GM19351 (cell line): Measurements from ENCODE around the gene TSKU.
"Not testable (repeated sequence)": the region's sequence is repeated elsewhere in the genome, so short reads cannot be mapped to it uniquely, and the experiment has no call there.

Experiments used
- ATAC-seq: cut with Tn5 transposase; IDR thresholded peaks from one replicate; pipeline ENCODE4 v1.9.1; 2021; ENCODE audit warnings: mild to moderate bottlenecking, moderate library complexity; ENCODE audit not compliant: unreplicated experiment

Gene TSKU, protein sequence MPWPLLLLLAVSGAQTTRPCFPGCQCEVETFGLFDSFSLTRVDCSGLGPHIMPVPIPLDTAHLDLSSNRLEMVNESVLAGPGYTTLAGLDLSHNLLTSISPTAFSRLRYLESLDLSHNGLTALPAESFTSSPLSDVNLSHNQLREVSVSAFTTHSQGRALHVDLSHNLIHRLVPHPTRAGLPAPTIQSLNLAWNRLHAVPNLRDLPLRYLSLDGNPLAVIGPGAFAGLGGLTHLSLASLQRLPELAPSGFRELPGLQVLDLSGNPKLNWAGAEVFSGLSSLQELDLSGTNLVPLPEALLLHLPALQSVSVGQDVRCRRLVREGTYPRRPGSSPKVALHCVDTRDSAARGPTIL

GRCh38 chr11:76783294-76783895, at the start of gene TSKU:
TSS of gene TSKU (plus strand) at chr11:76783356. CDS start at chr11:76795617, 12,261 bp downstream.
- no peak for ATAC-seq

DNA sequence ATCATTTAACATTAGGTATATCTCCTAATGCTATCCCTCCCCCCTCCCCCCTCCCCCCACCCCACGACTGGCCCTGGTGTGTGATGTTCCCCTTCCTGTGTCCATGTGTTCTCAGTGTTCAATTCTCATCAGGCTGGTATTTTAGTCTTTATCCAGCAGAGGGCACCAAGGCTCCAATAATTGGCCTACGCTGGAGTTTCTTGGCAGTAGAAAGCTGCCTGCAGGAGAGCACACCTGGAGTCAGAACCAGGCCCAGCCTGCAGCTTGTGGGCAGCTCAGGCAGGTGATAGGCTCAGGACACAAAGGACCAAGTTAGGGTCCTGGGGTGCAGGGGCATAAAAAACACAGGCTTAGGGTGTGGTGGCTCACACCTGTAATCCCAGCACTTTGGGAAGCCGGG, 49.2 kb upstream of the TSKU start:
- not testable (repeated sequence) for ATAC-seq

- ATAC-seq: no peak
Measured at GRCh38 chr11:76734456-76735420, 48.4 kb upstream of the TSKU start.

- no peak for ATAC-seq
Measured at GRCh38 chr11:76735841-76736240, 47.3 kb upstream of the TSKU start.

DNA sequence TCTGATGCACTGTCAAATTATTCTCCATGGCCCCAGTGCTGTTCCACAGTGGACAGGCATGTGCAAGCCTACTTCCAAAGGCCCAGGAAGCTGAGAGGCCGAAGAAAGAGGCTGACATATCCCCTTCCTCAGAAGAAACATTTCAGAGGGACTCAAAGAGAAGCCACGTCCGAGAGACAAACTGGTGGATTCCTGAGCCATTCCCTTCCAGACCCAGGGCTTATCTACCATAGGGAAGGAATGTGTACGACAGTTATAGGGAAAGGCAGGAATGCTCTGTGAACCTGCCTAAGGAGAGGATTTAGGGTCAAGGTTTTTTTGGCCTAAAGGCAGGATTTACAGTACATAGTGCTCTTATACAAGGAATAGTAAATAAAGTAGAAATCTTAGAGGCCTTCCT, 46.9 kb upstream of the TSKU start:
- ATAC-seq: no peak

GRCh38 chr11:76736773-76737495, 46.2 kb upstream of the TSKU start:
- no peak for ATAC-seq

- no peak for ATAC-seq
Measured at GRCh38 chr11:76738618-76739240, 44.4 kb upstream of the TSKU start.

DNA sequence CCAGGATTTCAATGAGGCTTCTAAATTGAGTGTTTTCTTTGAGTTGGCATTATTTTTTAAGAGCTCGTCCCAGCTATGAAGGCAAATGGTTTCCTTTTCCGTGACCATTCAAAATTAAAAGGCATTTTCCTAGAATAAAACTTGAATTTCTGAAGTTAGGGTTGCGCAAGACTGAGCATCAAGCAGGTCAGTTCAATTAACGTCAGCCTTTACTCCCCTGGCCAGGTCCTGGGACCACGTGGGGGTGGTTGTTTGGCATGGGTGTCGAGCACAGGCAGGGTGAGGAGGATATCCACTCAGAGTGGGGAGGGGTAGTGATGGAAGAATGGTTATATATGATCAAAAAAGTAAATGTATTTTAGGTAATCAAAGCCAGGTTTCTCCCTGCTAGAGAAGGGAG, 43.4 kb upstream of the TSKU start:
- no peak for ATAC-seq

GRCh38 chr11:76740772-76741171, 42.4 kb upstream of the TSKU start:
- ATAC-seq: no peak

DNA sequence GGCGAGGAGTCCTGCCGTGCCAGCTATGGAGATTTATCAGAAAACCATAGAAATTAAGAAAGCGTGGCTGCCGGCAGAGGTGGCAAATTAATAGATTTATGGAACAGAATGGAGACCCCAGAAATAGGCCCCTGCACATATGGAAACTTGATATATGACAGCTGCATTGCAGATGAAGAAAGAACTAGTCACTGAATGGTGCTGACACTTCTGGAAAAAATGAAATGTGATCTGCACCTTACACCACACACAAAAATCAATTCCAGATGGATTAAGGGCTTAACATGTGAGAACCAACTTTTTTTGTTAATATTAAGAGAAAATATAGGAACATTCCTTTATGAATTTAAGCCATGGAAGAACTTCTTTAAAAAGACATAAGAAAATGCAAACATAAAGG, 40.3 kb upstream of the TSKU start:
- no peak for ATAC-seq

GRCh38 chr11:76744186-76745043, 38.7 kb upstream of the TSKU start:
- ATAC-seq: no peak

DNA sequence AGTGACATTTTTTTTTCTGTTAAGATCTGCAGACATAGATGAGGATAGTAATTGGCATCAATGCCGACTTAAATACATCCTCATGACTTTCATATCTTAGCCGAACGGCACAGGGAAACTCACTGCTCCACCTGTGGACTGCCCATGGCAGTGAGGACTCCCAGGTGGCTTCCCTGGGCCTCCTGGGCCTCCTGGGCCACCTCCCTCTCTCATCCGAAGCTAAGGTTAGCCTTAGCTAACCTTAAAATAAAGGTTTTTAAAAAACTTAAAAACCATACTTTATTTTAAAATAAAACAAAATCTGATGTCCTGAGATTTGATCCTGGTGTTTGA, 38.1 kb upstream of the TSKU start:
- no peak for ATAC-seq

DNA sequence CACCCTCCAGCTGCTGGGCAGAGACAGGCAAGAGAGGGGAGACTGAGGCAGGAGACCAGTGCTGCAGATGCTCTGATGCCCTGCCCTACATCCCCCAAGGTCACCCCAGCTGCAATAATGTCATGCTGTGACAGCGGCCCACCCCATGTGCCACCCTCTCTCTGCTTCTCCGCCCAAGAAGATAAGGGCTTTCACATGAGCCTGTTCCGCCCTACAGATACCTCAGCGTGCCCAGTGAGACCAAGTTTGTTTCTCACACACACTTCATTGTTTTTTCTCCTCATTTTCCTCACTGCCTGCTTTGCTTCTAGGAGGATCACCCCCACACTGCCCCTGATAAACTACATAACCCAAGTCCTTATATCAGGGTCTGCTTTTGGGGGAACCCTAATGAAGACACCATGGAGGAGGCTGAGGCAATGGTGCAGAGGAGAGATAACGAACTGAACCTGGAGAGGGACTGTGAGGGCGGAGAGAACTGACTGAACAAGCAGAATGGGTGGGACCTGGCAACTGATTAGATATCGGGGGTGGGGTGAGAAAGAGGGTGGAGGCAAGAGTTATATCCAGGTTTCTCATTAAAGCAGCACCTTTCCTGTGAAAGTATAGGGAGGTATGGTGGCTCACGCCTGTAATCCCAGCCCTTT, 37.5 kb upstream of the TSKU start:
- no peak for ATAC-seq

- ATAC-seq: no peak
Measured at GRCh38 chr11:76747153-76747914, 35.8 kb upstream of the TSKU start.

DNA sequence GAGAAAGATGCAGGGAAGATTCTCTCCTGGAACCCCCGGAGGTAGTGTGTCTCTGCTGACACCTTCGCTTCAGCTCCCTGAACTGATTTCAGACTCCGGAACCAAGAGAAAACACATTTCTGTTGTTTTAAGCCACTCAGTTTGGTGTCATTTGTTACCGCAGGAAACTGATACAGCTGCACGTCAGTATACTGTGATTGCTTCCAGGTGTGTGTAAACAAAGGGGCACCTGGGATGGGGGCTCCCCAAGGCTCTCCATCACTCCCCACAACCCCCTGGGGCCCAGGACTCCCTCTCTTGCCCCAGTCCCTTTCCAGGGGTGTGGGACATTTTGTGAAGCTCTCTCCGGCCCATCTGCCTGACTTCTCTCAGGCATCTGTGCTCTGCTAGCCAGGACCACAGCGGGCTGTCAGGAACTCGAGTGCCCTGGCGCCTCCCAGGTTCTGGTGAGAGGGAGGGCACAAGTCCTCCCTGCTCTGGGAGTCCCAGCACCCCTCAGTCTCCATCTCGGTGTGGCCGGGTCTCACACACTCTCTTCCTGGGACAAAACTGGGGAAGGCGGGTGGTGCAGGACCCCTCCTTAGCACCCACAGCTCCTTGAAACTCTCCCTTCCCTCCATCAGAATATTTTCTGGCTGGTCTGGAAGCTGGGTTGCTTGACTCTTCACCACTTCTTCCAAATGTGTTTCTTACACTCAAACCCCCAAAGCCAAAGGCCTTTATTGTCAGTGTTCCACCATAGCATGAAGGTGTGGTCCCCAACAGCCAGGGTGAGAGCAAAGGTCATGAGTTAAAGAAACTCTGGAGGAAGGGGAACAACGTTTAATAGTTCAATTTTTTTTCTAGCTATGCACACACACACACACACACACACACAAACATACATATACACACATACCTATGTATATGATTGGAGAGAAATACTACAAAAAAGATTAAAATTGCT, 35.0 kb upstream of the TSKU start:
- no peak for ATAC-seq

DNA sequence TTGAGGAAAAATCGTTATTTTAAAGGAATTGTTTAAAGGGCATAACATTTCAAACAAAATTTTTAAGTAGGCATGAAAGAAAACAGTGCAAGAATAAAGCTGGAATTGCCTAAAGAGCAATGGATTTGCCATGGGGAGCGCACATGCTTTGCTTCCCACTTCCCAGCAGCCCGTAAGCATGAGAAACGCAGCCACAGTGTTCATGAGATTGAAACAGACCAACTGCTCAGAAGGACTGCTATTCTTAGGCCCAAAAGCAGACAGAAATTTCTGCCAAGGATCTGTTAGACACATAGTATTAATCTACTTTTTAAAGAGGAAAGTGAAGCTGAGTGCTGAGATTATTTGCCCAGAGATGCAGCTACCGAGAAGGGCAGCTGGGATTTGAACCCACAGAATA, 34.2 kb upstream of the TSKU start:
- no peak for ATAC-seq

DNA sequence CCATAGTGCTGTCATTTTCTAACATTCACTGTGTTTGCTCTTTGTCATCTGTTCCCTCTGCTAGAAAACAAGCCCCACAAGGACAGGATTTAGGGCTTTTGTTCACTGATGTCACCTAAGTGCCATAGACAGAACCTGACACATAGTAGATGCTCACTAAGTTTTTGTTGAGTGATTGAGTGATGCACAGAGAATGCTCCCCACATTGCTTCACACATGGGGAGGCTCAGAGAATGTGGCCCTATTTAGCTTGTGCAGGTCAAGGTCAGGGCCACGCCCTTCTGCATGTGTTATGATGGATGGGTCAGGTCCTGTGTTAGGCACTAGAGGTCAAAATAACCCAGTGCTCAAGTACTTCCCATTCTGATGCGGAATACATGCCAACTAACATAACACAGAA, 33.1 kb upstream of the TSKU start:
- no peak for ATAC-seq
